Natural killer cell (primary cell): ENCODE data around the gene SLC4A9. TPM values are rescaled to one million over a fixed set of nuclear protein-coding genes. Genes with fewer than 3 reads are reported as not detected.

Experiments
- ATAC-seq, 3 donors: fragments of 150-1000 bp in 2 of 3; fragments of 200-7000 bp in 1 of 3; cut with Tn5 transposase; 1 replicate in 1 of 3; 2 replicates in 2 of 3; pipeline ENCODE4 v1.10.0; 2021; ENCODE audit warnings: mild to moderate bottlenecking in 2 of 3, moderate library complexity in 2 of 3
- DNase-seq, 2 donors: peaks; one replicate each; pipeline versions ENCODE4 v3.0.0 to v3.0.0-alpha.2; 2013 to 2021; ENCODE audit warnings: mixed read lengths in 1 of 2
- H3K27ac ChIP-seq: one replicate; pipeline ENCODE4 v1.5.1; 2013; ENCODE audit warnings: mild to moderate bottlenecking, low read length
- H3K27me3 ChIP-seq: one replicate; pipeline ENCODE4 v1.6.1; 2013; ENCODE audit warnings: low read length; ENCODE audit not compliant: control insufficient read depth, insufficient read depth
- H3K36me3 ChIP-seq: one replicate; pipeline ENCODE4 v1.6.1; 2013; ENCODE audit warnings: low read length; ENCODE audit not compliant: control insufficient read depth, insufficient read depth
- H3K4me1 ChIP-seq: one replicate; pipeline ENCODE4 v1.6.1; 2013; ENCODE audit warnings: low read length; ENCODE audit not compliant: control insufficient read depth, insufficient read depth
- H3K4me3 ChIP-seq: one replicate; pipeline ENCODE4 v1.5.1; 2013; ENCODE audit warnings: low read length
- H3K9me3 ChIP-seq: one replicate; pipeline ENCODE4 v1.6.1; 2013; ENCODE audit warnings: low read length; ENCODE audit not compliant: control insufficient read depth, insufficient read depth
- H3K27ac Mint-ChIP-seq, 2 donors: one replicate each; pipeline ENCODE4 v1.8.0; 2022; ENCODE audit warnings: mild to moderate bottlenecking in 2 of 2, mixed read lengths in 2 of 2, moderate library complexity in 1 of 2
- H3K27me3 Mint-ChIP-seq, 2 donors: one replicate each; pipeline ENCODE4 v1.8.0; 2022; ENCODE audit warnings: low read depth in 2 of 2, mixed read lengths in 2 of 2
- H3K36me3 Mint-ChIP-seq: one replicate; pipeline ENCODE4 v1.8.0; 2022; ENCODE audit warnings: mixed read lengths
- H3K4me1 Mint-ChIP-seq, 2 donors: one replicate each; pipeline ENCODE4 v1.8.0; 2022; ENCODE audit warnings: mixed read lengths in 2 of 2
- H3K4me3 Mint-ChIP-seq: one replicate; pipeline ENCODE4 v1.8.0; 2022; ENCODE audit warnings: mild to moderate bottlenecking, moderate library complexity, mixed read lengths
- H3K9me3 Mint-ChIP-seq, 2 donors: one replicate each; pipeline ENCODE4 v1.8.0; 2022; ENCODE audit warnings: mixed read lengths in 2 of 2
- CTCF ChIP-seq: fragments of 200-600 bp; IDR thresholded peaks from one replicate; pipeline ENCODE4 v1.8.0; 2022; ENCODE audit warnings: antibody characterized with exemption
- WGBS: methylation state at CpG from one replicate; pipeline ENCODE4 v1.1.7; 2013; ENCODE audit warnings: missing lambda C conversion rate; ENCODE audit not compliant: insufficient coverage; 5-methylcytosine and 5-hydroxymethylcytosine counted together
- intact Hi-C: fragments of 100-400 bp; cut with micrococcal nuclease; formaldehyde crosslinking; loops from one replicate; pipeline ENCODE4 v1.14.2; 2022
- total RNA-seq, 4 donors: library from RNA; stranded (reverse); fragments of 120-200 nt in 1 of 4; gene quantifications; one replicate each; pipeline versions ENCODE4 v1.2.3 to v1.2.4, GENCODE V29; 2013 to 2022

SLC4A9 gene
- total RNA-seq, 3 donors from 2014 or later (not counting 1 experiment from before 2014, with no cell fraction given): not detected

GRCh38 chr5:140339636-140340035, 20.4 kb upstream of the SLC4A9 start:
- peaks cover 10 to 17% of the 10 kb centered on the region in 2 donors for H3K4me1 Mint-ChIP-seq
- peak in 1 of 3 donors; percentile 20 for ATAC-seq
- no peak overlapping the region for H3K27ac Mint-ChIP-seq
- intact Hi-C loops: no loop called here
- H3K27me3 ChIP-seq: no peaks in the 10 kb centered on the region
- TF ChIP-seq CTCF: no peak
- H3K9me3 Mint-ChIP-seq: no peaks in the 10 kb centered on the region
- H3K4me1 ChIP-seq: peaks cover 37% of the 10 kb centered on the region
- H3K9me3 ChIP-seq: no peaks in the 10 kb centered on the region
- DNase-seq: no peak
- 16% methylated on average over 4 of the region's 4 CpGs for WGBS
- no peaks in the 10 kb centered on the region for H3K36me3 ChIP-seq
- H3K4me3 Mint-ChIP-seq: no peak overlapping the region
- peaks cover 0 to 4% of the 10 kb centered on the region in 2 donors for H3K27me3 Mint-ChIP-seq
- H3K4me3 ChIP-seq: no peak overlapping the region
- H3K36me3 Mint-ChIP-seq: no peaks in the 10 kb centered on the region
- H3K27ac ChIP-seq: no peak overlapping the region

GRCh38 chr5:140340605-140341121, 19.3 kb upstream of the SLC4A9 start:
- Mint-ChIP-seq H3K27me3 (peaks cover 6 to 9% of the 10 kb centered on the region in 2 donors), H3K4me1 (peaks cover 15 to 21% of the 10 kb centered on the region in 2 donors), H3K9me3 (no peaks in the 10 kb centered on the region), H3K27ac (no peak overlapping the region), H3K36me3 (no peaks in the 10 kb centered on the region), H3K4me3 (no peak overlapping the region)
- ATAC-seq (no peak), DNase-seq (no peak)
- no peaks in the 10 kb centered on the region for H3K27me3 ChIP-seq
- no peaks in the 10 kb centered on the region for H3K9me3 ChIP-seq
- no peak overlapping the region for H3K4me3 ChIP-seq
- no peaks in the 10 kb centered on the region for H3K36me3 ChIP-seq
- intact Hi-C loops: no loop called here
- H3K4me1 ChIP-seq: peaks cover 39% of the 10 kb centered on the region
- H3K27ac ChIP-seq: no peak overlapping the region
- no peak for TF ChIP-seq CTCF

- peaks cover 19 to 27% of the 10 kb centered on the region in 2 donors for H3K4me1 Mint-ChIP-seq
Measured at GRCh38 chr5:140341591-140341990, 18.4 kb upstream of the SLC4A9 start.

More at GRCh38 chr5:140341591-140341990, 18.4 kb upstream of the SLC4A9 start:
- Histone ChIP-seq H3K36me3 (no peaks in the 10 kb centered on the region), H3K27ac (no peak overlapping the region), H3K4me3 (no peak overlapping the region), H3K4me1 (peaks cover 45% of the 10 kb centered on the region), H3K9me3 (no peaks in the 10 kb centered on the region), H3K27me3 (no peaks in the 10 kb centered on the region)
- Mint-ChIP-seq H3K36me3 (no peaks in the 10 kb centered on the region), H3K27me3 (peaks cover 6 to 9% of the 10 kb centered on the region in 2 donors), H3K4me3 (no peak overlapping the region), H3K27ac (no peak overlapping the region), H3K9me3 (no peaks in the 10 kb centered on the region)
- no peak for TF ChIP-seq CTCF
- WGBS: 90% methylated on average over 4 of the region's 5 CpGs
- intact Hi-C loops: no loop called here
- DNase-seq: no peak
- ATAC-seq: no peak
